ENCODE results near the gene COL4A6. TPM values are rescaled to one million over a fixed set of nuclear protein-coding genes. Genes with fewer than 3 reads are reported as not detected.

COL4A6 gene
- total and polyA plus RNA-seq, 2 of the 8 experiments (the other 6 are each of a cell fraction or from before 2014, with no cell fraction given) = 5.9 to 11.8 TPM

- peaks cover 4% of the 10 kb centered on the region; the same call in 1 of the 2 replicates for H3K23me2 ChIP-seq (ENCODE audit: low read depth, low read length)
- peaks cover 0 to 38% of the 10 kb centered on the region in 2 experiments; a peak in 2 of 4 replicates for H3K79me2 ChIP-seq (ENCODE audit: control insufficient read depth in 1 of 2, insufficient read depth in 2 of 2, low read length in 2 of 2)
- FAIRE-seq (peak; percentile 70), DNase-seq (ENCODE audit: low read depth in 1 of 2, low spot score in 2 of 2) (peak; percentile 21 to 50)
- peak within 1 kb of the TSS; percentile 60 for H4K5ac ChIP-seq (ENCODE audit: insufficient read length, low read depth, low read length)
- H4K8ac ChIP-seq (ENCODE audit: extremely low read depth, insufficient read depth, low read length) = no peak within 1 kb of the TSS
- no peak within 1 kb of the TSS for H2BK15ac ChIP-seq (ENCODE audit: low read length)
- peak within 1 kb of the TSS; percentile 99 for H2AFZ ChIP-seq (ENCODE audit: low read length)
- H3K18ac ChIP-seq (ENCODE audit: extremely low read depth, low read length) = no peak within 1 kb of the TSS; the same call in none of the 2 replicates
- H2BK12ac ChIP-seq (ENCODE audit: low read depth, low read length) = 0 out of 2 replicates have a peak within 1 kb of the TSS, but pooled peaks have one; percentile 33
- H3K4me2 ChIP-seq (ENCODE audit: insufficient read depth in 1 of 2, low read depth in 2 of 2, low read length in 2 of 2) = peak within 1 kb of the TSS; percentile 84
- no peaks in the 10 kb centered on the region for H3K79me1 ChIP-seq (ENCODE audit: low read depth, low read length)
- no peaks in the 10 kb centered on the region; a peak in 1 of 4 replicates for H3K9me3 ChIP-seq (ENCODE audit: insufficient read depth in 2 of 2, low read depth in 1 of 2, low read length in 1 of 2)
- H3K4me3 ChIP-seq (ENCODE audit: extremely low read depth in 1 of 4, insufficient read depth in 2 of 4, low read depth in 3 of 4, low read length in 4 of 4) = peak within 1 kb of the TSS; percentile 67 to 77 (median 73)
- no peak within 1 kb of the TSS for H2AK5ac ChIP-seq (ENCODE audit: low read depth, low read length)
- H3K27ac ChIP-seq (ENCODE audit: low read depth, low read length) = peak within 1 kb of the TSS; percentile 52; the same call in 1 of the 2 replicates
- no peak within 1 kb of the TSS for H3K23ac ChIP-seq (ENCODE audit: insufficient read length)
- ChIA-PET POLR2A (ENCODE audit: partially characterized antibody) (interaction anchor here (1.0 to 1.1 kb wide), 2 partner anchors 11 to 14 kb away, joined by 3 read pairs; no protein-coding TSS in a partner anchor), CTCF (ENCODE audit: partially characterized antibody) (interaction anchor here (0.6 to 1.1 kb wide), 5 partner anchors 9 to 1447 kb away, joined by 3 to 5 read pairs (median 3); no protein-coding TSS in a partner anchor)
- H2BK20ac ChIP-seq (ENCODE audit: low read length) = no peak within 1 kb of the TSS
- 2% methylated on average over 12 of the region's 13 CpGs; no CpG with 5 or more reads in 1 of the 2 experiments for WGBS, 2 experiments (ENCODE audit: extremely low coverage in 1 of 2, insufficient coverage in 1 of 2, insufficient read length in 1 of 2, insufficient replicate concordance in 2 of 2, low coverage in 1 of 2, low lambda C conversion rate in 2 of 2, missing lambda C conversion rate in 1 of 2)
- H3K4ac ChIP-seq (replicated peaks; ENCODE audit: insufficient read length, low read depth, low read length) = no peak within 1 kb of the TSS
- peak within 1 kb of the TSS; percentile 66; the same call in 1 of the 2 replicates for H2BK5ac ChIP-seq (ENCODE audit: low read depth, low read length)
- peaks cover 0 to 6% (median 1%) of the 10 kb centered on the region in 4 experiments; a peak in 2 of 7 replicates for H3K4me1 ChIP-seq (replicated peaks in 1 of 4; ENCODE audit: control insufficient read depth in 3 of 4, insufficient read depth in 4 of 4, low read length in 3 of 4)
- peak within 1 kb of the TSS; percentile 70 for H3K56ac ChIP-seq (replicated peaks; ENCODE audit: insufficient read length, low read depth, low read length)
- H3K14ac ChIP-seq (ENCODE audit: insufficient read length) = no peak within 1 kb of the TSS
- H2BK120ac ChIP-seq (replicated peaks; ENCODE audit: low read depth, low read length) = no peak within 1 kb of the TSS
- H4K20me1 ChIP-seq (replicated peaks in 1 of 2; ENCODE audit: control insufficient read depth in 1 of 2, insufficient read depth in 2 of 2, low read length in 2 of 2) = no peaks in the 10 kb centered on the region
- no peak within 1 kb of the TSS for H4K91ac ChIP-seq (replicated peaks; ENCODE audit: insufficient read length, low read length)
- peak within 1 kb of the TSS; percentile 9 to 67 (median 49) for H3K9ac ChIP-seq (replicated peaks in 1 of 4; ENCODE audit: extremely low read depth in 1 of 4, low read depth in 3 of 4, low read length in 3 of 4)
- no peaks in the 10 kb centered on the region for H3K27me3 ChIP-seq (replicated peaks in 1 of 4; ENCODE audit: control insufficient read depth in 3 of 4, extremely low read depth in 1 of 4, insufficient read depth in 3 of 4, low read length in 3 of 4)
- H3K36me3 ChIP-seq (ENCODE audit: control insufficient read depth in 2 of 4, insufficient read depth in 4 of 4, low read length in 3 of 4) = peaks cover 0 to 2% (median 0%) of the 10 kb centered on the region in 4 experiments; a peak in 1 of 8 replicates
- TF ChIP-seq KDM5A (IDR thresholded peaks at IDR 0.05; ENCODE audit: low read length) (no peak), TBP (IDR thresholded peaks at IDR 0.05; ENCODE audit: low read depth, low read length) (no peak; the same call in 1 of the 2 replicates), FOSL1 (IDR thresholded peaks at IDR 0.05; ENCODE audit: insufficient read depth, low read depth, low read length) (no peak), CHD1 (IDR thresholded peaks at IDR 0.05; ENCODE audit: low read depth, low read length) (no peak), TEAD4 (IDR thresholded peaks at IDR 0.05; ENCODE audit: low read depth, low read length) (peak; percentile 43; the same call in 1 of the 2 replicates), POLR2AphosphoS5 (IDR thresholded peaks at IDR 0.05; ENCODE audit: low read depth, low read length) (no peak), GTF2F1 (IDR thresholded peaks at IDR 0.05; ENCODE audit: borderline replicate concordance, low read depth, low read length) (no peak), JUN (IDR thresholded peaks at IDR 0.05; ENCODE audit: low read depth, low read length) (no peak), USF2 (IDR thresholded peaks at IDR 0.05; ENCODE audit: low read length) (no peak), CEBPB (IDR thresholded peaks at IDR 0.05; ENCODE audit: low read depth, low read length) (no peak)
Observed at GRCh38 chrX:108439426-108439942, 1.3 kb upstream of the COL4A6 start, which contains the start of gene COL4A5. Gene COL4A5, plus strand, starts transcription at chrX:108439838. Its CDS starts 288 bp downstream, at chrX:108440126.

Data from H1 (cell line).